ENCODE results near the gene ARL15. TPM values are rescaled to one million over a fixed set of nuclear protein-coding genes. Genes with fewer than 3 reads are reported as not detected.

ARL15 gene
- total RNA-seq, 1 experiment from 2014 or later = 0.50 TPM

- Histone ChIP-seq H3K79me2 (ENCODE audit: low read depth) (no peaks in the 10 kb centered on the region), H3K27ac (no peak overlapping the region), H3K4me3 (no peak overlapping the region), H3K36me3 (ENCODE audit: low read depth) (no peaks in the 10 kb centered on the region), H3K4me2 (no peak overlapping the region), H4K20me1 (ENCODE audit: insufficient read depth) (no peaks in the 10 kb centered on the region), H3K9me2 (ENCODE audit: insufficient read depth) (no peaks in the 10 kb centered on the region), H2AFZ (no peak overlapping the region), H3K9me3 (ENCODE audit: insufficient read depth, low read depth) (no peaks in the 10 kb centered on the region), H3F3A (ENCODE audit: insufficient read depth, low read depth) (no peaks in the 10 kb centered on the region), H3K27me3 (ENCODE audit: insufficient read depth, low read depth) (no peaks in the 10 kb centered on the region), H3K4me1 (replicated peaks; ENCODE audit: insufficient read depth) (no peaks in the 10 kb centered on the region)
- no TSS peak for BruUV-seq (replicated peaks)
- TF ChIP-seq CTCF (conservative IDR thresholded peaks at IDR 0.05) (no peak), EZH2 (IDR thresholded peaks at IDR 0.05; ENCODE audit: low read depth) (no peak)
- no peak for DNase-seq
- ChIA-PET POLR2A (ENCODE audit: unreplicated experiment) (no interaction called here), CTCF (no interaction called here)
- intact Hi-C loops (cut with micrococcal nuclease; ENCODE audit: unreplicated experiment) = no loop called here
Measured at GRCh38 chr5:53929152-53929551, 381.2 kb downstream of the ARL15 start.

GRCh38 chr5:53928641-53929040 lies 381.7 kb downstream of the ARL15 start:
- ChIA-PET POLR2A (ENCODE audit: unreplicated experiment) (no interaction called here), CTCF (no interaction called here)
- no peaks in the 10 kb centered on the region for H4K20me1 ChIP-seq (ENCODE audit: insufficient read depth)
- H3K36me3 ChIP-seq (ENCODE audit: low read depth) = no peaks in the 10 kb centered on the region
- H3K9me2 ChIP-seq (ENCODE audit: insufficient read depth) = no peaks in the 10 kb centered on the region
- no peak overlapping the region for H3K4me2 ChIP-seq
- no peaks in the 10 kb centered on the region for H3K79me2 ChIP-seq (ENCODE audit: low read depth)
- H3K9me3 ChIP-seq (ENCODE audit: insufficient read depth, low read depth) = no peaks in the 10 kb centered on the region
- no peaks in the 10 kb centered on the region for H3F3A ChIP-seq (ENCODE audit: insufficient read depth, low read depth)
- no peak overlapping the region for H3K4me3 ChIP-seq
- BruUV-seq (replicated peaks) = no TSS peak
- H3K27ac ChIP-seq = no peak overlapping the region
- intact Hi-C loops (cut with micrococcal nuclease; ENCODE audit: unreplicated experiment) = no loop called here
- no peaks in the 10 kb centered on the region for H3K27me3 ChIP-seq (ENCODE audit: insufficient read depth, low read depth)
- no peak for TF ChIP-seq CTCF (conservative IDR thresholded peaks at IDR 0.05)
- no peak for TF ChIP-seq EZH2 (IDR thresholded peaks at IDR 0.05; ENCODE audit: low read depth)
- DNase-seq = no peak
- no peak overlapping the region for H2AFZ ChIP-seq
- H3K4me1 ChIP-seq (replicated peaks; ENCODE audit: insufficient read depth) = no peaks in the 10 kb centered on the region

- Histone ChIP-seq H3K4me1 (replicated peaks; ENCODE audit: insufficient read depth) (no peaks in the 10 kb centered on the region), H3K9me3 (ENCODE audit: insufficient read depth, low read depth) (no peaks in the 10 kb centered on the region), H3K4me3 (no peak overlapping the region), H3K9me2 (ENCODE audit: insufficient read depth) (no peaks in the 10 kb centered on the region), H2AFZ (no peak overlapping the region), H4K20me1 (ENCODE audit: insufficient read depth) (no peaks in the 10 kb centered on the region), H3K27ac (no peak overlapping the region), H3F3A (ENCODE audit: insufficient read depth, low read depth) (no peaks in the 10 kb centered on the region), H3K79me2 (ENCODE audit: low read depth) (no peaks in the 10 kb centered on the region), H3K4me2 (no peak overlapping the region), H3K27me3 (ENCODE audit: insufficient read depth, low read depth) (no peaks in the 10 kb centered on the region), H3K36me3 (ENCODE audit: low read depth) (no peaks in the 10 kb centered on the region)
- ChIA-PET CTCF (no interaction called here), POLR2A (ENCODE audit: unreplicated experiment) (no interaction called here)
- no peak for DNase-seq
- BruUV-seq (replicated peaks) = no TSS peak
- TF ChIP-seq EZH2 (IDR thresholded peaks at IDR 0.05; ENCODE audit: low read depth) (no peak), CTCF (conservative IDR thresholded peaks at IDR 0.05) (no peak)
- intact Hi-C loops (cut with micrococcal nuclease; ENCODE audit: unreplicated experiment) = no loop called here
Measured at GRCh38 chr5:53927668-53928247, 382.6 kb downstream of the ARL15 start.
